Naive thymus-derived CD8-positive, alpha-beta T cell (primary cell): ENCODE results near the gene OR2H2. TPM values are rescaled to one million over a fixed set of nuclear protein-coding genes. Genes with fewer than 3 reads are reported as not detected.

Source experiments
- ATAC-seq, 2 donors: fragments of 150-1000 bp; cut with Tn5 transposase in 1 of 2; sonication (Bioruptor Pico), chemical (Tn5 transposase) in 1 of 2; 1 replicate in 1 of 2; 2 replicates in 1 of 2; pipeline ENCODE4 v1.10.0; 2021; ENCODE audit warnings: mild to moderate bottlenecking in 2 of 2, moderate library complexity in 2 of 2
- POLR2A ChIA-PET: fragments of 350-600 bp; sonication (Branson Sonifier 250); formaldehyde crosslinking; loops from one replicate; lab custom pipeline; 2021; ENCODE audit warnings: antibody characterized with exemption; lab: Charles Lee
- DNase-seq, 10 donors: peaks; one replicate each; pipeline versions ENCODE4 v3.0.0 to v3.0.0-alpha.2; 2020 to 2022
- H3K27ac Mint-ChIP-seq, 10 donors: one replicate each; pipeline ENCODE4 v1.8.0; 2020 to 2022; ENCODE audit warnings: mild to moderate bottlenecking in 10 of 10, mixed read lengths in 10 of 10, moderate library complexity in 4 of 10, inconsistent platforms in 1 of 10
- H3K27me3 Mint-ChIP-seq, 5 donors: one replicate each; pipeline ENCODE4 v1.8.0; 2021 to 2022; ENCODE audit warnings: mixed read lengths in 5 of 5
- H3K36me3 Mint-ChIP-seq, 3 donors: one replicate each; pipeline ENCODE4 v1.8.0; 2020 to 2022; ENCODE audit warnings: mixed read lengths in 3 of 3, mild to moderate bottlenecking in 2 of 3, inconsistent platforms in 1 of 3
- H3K4me1 Mint-ChIP-seq, 4 donors: one replicate each; pipeline ENCODE4 v1.8.0; 2021 to 2022; ENCODE audit warnings: mixed read lengths in 4 of 4
- H3K4me3 Mint-ChIP-seq, 10 donors: one replicate each; pipeline ENCODE4 v1.8.0; 2020 to 2022; ENCODE audit warnings: mild to moderate bottlenecking in 10 of 10, mixed read lengths in 10 of 10, moderate library complexity in 6 of 10, inconsistent platforms in 1 of 10
- H3K9me3 Mint-ChIP-seq, 9 donors: one replicate each; pipeline ENCODE4 v1.8.0; 2020 to 2022; ENCODE audit warnings: mixed read lengths in 9 of 9, mild to moderate bottlenecking in 3 of 9, inconsistent platforms in 1 of 9, moderate library complexity in 1 of 9
- polyA plus RNA-seq, 3 donors: library from polyadenylated mRNA; unstranded; fragments of 300-500 nt; fragmentation: Illumina TruSeq; gene quantifications; one replicate each; pipeline ENCODE4 v1.2.3, GENCODE V29; 2021
- total RNA-seq, 8 experiments: library from RNA in 2 of 8; stranded (reverse) in 2 of 8; gene quantifications; one replicate each; pipeline ENCODE4 v1.2.3 and lab custom pipeline; 2021 to 2026

OR2H2 gene
- total and polyA plus RNA-seq, 5 experiments from 2014 or later: not detected

- peaks cover 0 to 7% (median 5%) of the 10 kb centered on the region in 5 donors for H3K27me3 Mint-ChIP-seq
- no peak overlapping the region for H3K27ac Mint-ChIP-seq
- H3K9me3 Mint-ChIP-seq: no peaks in the 10 kb centered on the region
- H3K36me3 Mint-ChIP-seq: no peaks in the 10 kb centered on the region
- DNase-seq: no peak
- ATAC-seq: no peak
- no peak overlapping the region for H3K4me3 Mint-ChIP-seq
- POLR2A ChIA-PET: interaction anchor here (0.5 kb wide), 1 partner anchor 613 kb away, joined by 3 read pairs; no protein-coding TSS in a partner anchor
- no peaks in the 10 kb centered on the region for H3K4me1 Mint-ChIP-seq
Observed at GRCh38 chr6:29597184-29597583, 12.3 kb downstream of the OR2H2 start.

- H3K27me3 Mint-ChIP-seq: peaks cover 0 to 7% (median 5%) of the 10 kb centered on the region in 5 donors
- H3K9me3 Mint-ChIP-seq: no peaks in the 10 kb centered on the region
- no peak overlapping the region for H3K4me3 Mint-ChIP-seq
- H3K4me1 Mint-ChIP-seq: no peaks in the 10 kb centered on the region
- peak overlapping the region in 1 of 10 donors; percentile 68 for H3K27ac Mint-ChIP-seq
- H3K36me3 Mint-ChIP-seq: peaks cover 0 to 4% (median 0%) of the 10 kb centered on the region in 3 donors
- DNase-seq (no peak), ATAC-seq (no peak)
- POLR2A ChIA-PET: no interaction called here
Observed at GRCh38 chr6:29598172-29598747, 13.3 kb downstream of the OR2H2 start.

GRCh38 chr6:29602564-29603361, 17.8 kb downstream of the OR2H2 start:
- Mint-ChIP-seq H3K9me3 (no peaks in the 10 kb centered on the region), H3K4me3 (no peak overlapping the region), H3K27me3 (no peaks in the 10 kb centered on the region), H3K27ac (peak overlapping the region in 2 of 10 donors; percentile 7 to 61), H3K4me1 (no peaks in the 10 kb centered on the region), H3K36me3 (peaks cover 0 to 41% (median 2%) of the 10 kb centered on the region in 3 donors)
- POLR2A ChIA-PET: interaction anchor here (0.6 kb wide), 1 partner anchor 707 kb away, joined by 5 read pairs; no protein-coding TSS in a partner anchor
- ATAC-seq: no peak
- DNase-seq: no peak

GRCh38 chr6:29603456-29603855, 18.5 kb downstream of the OR2H2 start:
- H3K9me3 Mint-ChIP-seq: no peaks in the 10 kb centered on the region
- DNase-seq: no peak
- H3K36me3 Mint-ChIP-seq: peaks cover 2 to 46% (median 5%) of the 10 kb centered on the region in 3 donors
- no peak overlapping the region for H3K4me3 Mint-ChIP-seq
- H3K4me1 Mint-ChIP-seq: peaks cover 0 to 4% (median 0%) of the 10 kb centered on the region in 4 donors
- POLR2A ChIA-PET: no interaction called here
- H3K27ac Mint-ChIP-seq: peak overlapping the region in 1 of 10 donors; percentile 39
- no peaks in the 10 kb centered on the region for H3K27me3 Mint-ChIP-seq
- ATAC-seq: no peak

GRCh38 chr6:29603930-29604329, 19.0 kb downstream of the OR2H2 start:
- peaks cover 0 to 4% (median 0%) of the 10 kb centered on the region in 4 donors for H3K4me1 Mint-ChIP-seq
- ATAC-seq (no peak), DNase-seq (no peak)
- no peaks in the 10 kb centered on the region for H3K9me3 Mint-ChIP-seq
- POLR2A ChIA-PET: no interaction called here
- H3K36me3 Mint-ChIP-seq: peaks cover 2 to 49% (median 6%) of the 10 kb centered on the region in 3 donors
- H3K27me3 Mint-ChIP-seq: no peaks in the 10 kb centered on the region
- no peak overlapping the region for H3K4me3 Mint-ChIP-seq
- H3K27ac Mint-ChIP-seq: peak overlapping the region in 2 of 10 donors; percentile 39 to 48

GRCh38 chr6:29608131-29608530, 23.2 kb downstream of the OR2H2 start:
- Mint-ChIP-seq H3K27me3 (no peaks in the 10 kb centered on the region), H3K27ac (peak overlapping the region in 1 of 10 donors; percentile 20), H3K4me3 (no peak overlapping the region), H3K36me3 (peaks cover 10 to 68% (median 14%) of the 10 kb centered on the region in 3 donors), H3K9me3 (no peaks in the 10 kb centered on the region), H3K4me1 (peaks cover 0 to 4% (median 0%) of the 10 kb centered on the region in 4 donors)
- DNase-seq (no peak), ATAC-seq (no peak)
- POLR2A ChIA-PET: interaction anchor here (0.9 kb wide), 1 partner anchor 42 kb away, joined by 3 read pairs; no protein-coding TSS in a partner anchor

GRCh38 chr6:29610540-29610939, 25.6 kb downstream of the OR2H2 start:
- POLR2A ChIA-PET: no interaction called here
- DNase-seq (no peak), ATAC-seq (no peak)
- no peaks in the 10 kb centered on the region for H3K9me3 Mint-ChIP-seq
- H3K4me3 Mint-ChIP-seq: no peak overlapping the region
- H3K36me3 Mint-ChIP-seq: peaks cover 10 to 61% (median 25%) of the 10 kb centered on the region in 3 donors
- H3K4me1 Mint-ChIP-seq: peaks cover 0 to 4% (median 0%) of the 10 kb centered on the region in 4 donors
- H3K27me3 Mint-ChIP-seq: no peaks in the 10 kb centered on the region
- no peak overlapping the region for H3K27ac Mint-ChIP-seq

GRCh38 chr6:29611426-29611825, 26.5 kb downstream of the OR2H2 start:
- POLR2A ChIA-PET: no interaction called here

GRCh38 chr6:29617782-29618554, 33.0 kb downstream of the OR2H2 start:
- POLR2A ChIA-PET: interaction anchor here (0.5 to 0.7 kb wide), 2 partner anchors 17 to 423 kb away, joined by 3 to 4 read pairs; no protein-coding TSS in a partner anchor
- Mint-ChIP-seq H3K36me3 (peaks cover 0 to 32% (median 16%) of the 10 kb centered on the region in 3 donors), H3K9me3 (no peaks in the 10 kb centered on the region), H3K27me3 (no peaks in the 10 kb centered on the region), H3K4me3 (no peak overlapping the region), H3K27ac (no peak overlapping the region), H3K4me1 (peaks cover 0 to 4% (median 0%) of the 10 kb centered on the region in 4 donors)
- DNase-seq (no peak), ATAC-seq (no peak)

More at GRCh38 chr6:29611426-29611825, 26.5 kb downstream of the OR2H2 start:
- H3K27me3 Mint-ChIP-seq: no peaks in the 10 kb centered on the region
- H3K4me1 Mint-ChIP-seq: peaks cover 0 to 4% (median 0%) of the 10 kb centered on the region in 4 donors
- ATAC-seq (no peak), DNase-seq (no peak)
- no peak overlapping the region for H3K4me3 Mint-ChIP-seq
- no peak overlapping the region for H3K27ac Mint-ChIP-seq
- H3K36me3 Mint-ChIP-seq: peaks cover 10 to 54% (median 25%) of the 10 kb centered on the region in 3 donors
- H3K9me3 Mint-ChIP-seq: no peaks in the 10 kb centered on the region

- no peak for DNase-seq
- POLR2A ChIA-PET: no interaction called here
- Mint-ChIP-seq H3K27ac (peak overlapping the region in 1 of 10 donors; percentile 16), H3K36me3 (peaks cover 0 to 20% (median 3%) of the 10 kb centered on the region in 3 donors), H3K9me3 (no peaks in the 10 kb centered on the region), H3K27me3 (no peaks in the 10 kb centered on the region), H3K4me1 (peaks cover 0 to 9% (median 2%) of the 10 kb centered on the region in 4 donors), H3K4me3 (no peak overlapping the region)
- ATAC-seq: no peak
Observed at GRCh38 chr6:29619578-29620160, 34.7 kb downstream of the OR2H2 start.

GRCh38 chr6:29620630-29621029, 35.7 kb downstream of the OR2H2 start:
- Mint-ChIP-seq H3K27ac (peak overlapping the region in 3 of 10 donors; percentile 5 to 43 (median 40)), H3K36me3 (peaks cover 0 to 20% (median 3%) of the 10 kb centered on the region in 3 donors), H3K27me3 (no peaks in the 10 kb centered on the region), H3K4me3 (no peak overlapping the region), H3K9me3 (no peaks in the 10 kb centered on the region), H3K4me1 (peaks cover 0 to 15% (median 4%) of the 10 kb centered on the region in 4 donors)
- no peak for DNase-seq
- no peak for ATAC-seq
- POLR2A ChIA-PET: no interaction called here

GRCh38 chr6:29624520-29624961, 39.6 kb downstream of the OR2H2 start:
- POLR2A ChIA-PET: no interaction called here
- Mint-ChIP-seq H3K27ac (peak overlapping the region in 4 of 10 donors; percentile 10 to 48 (median 25)), H3K9me3 (no peaks in the 10 kb centered on the region), H3K27me3 (no peaks in the 10 kb centered on the region), H3K36me3 (peaks cover 0 to 14% (median 3%) of the 10 kb centered on the region in 3 donors), H3K4me1 (peaks cover 15 to 32% (median 25%) of the 10 kb centered on the region in 4 donors), H3K4me3 (no peak overlapping the region)
- no peak for DNase-seq
- ATAC-seq: no peak
